Measurements from ENCODE around the gene SLC16A5.
A peak's percentile ranks its signal among the peaks of the same experiment; 100 is the strongest.

Gene SLC16A5

DNA sequence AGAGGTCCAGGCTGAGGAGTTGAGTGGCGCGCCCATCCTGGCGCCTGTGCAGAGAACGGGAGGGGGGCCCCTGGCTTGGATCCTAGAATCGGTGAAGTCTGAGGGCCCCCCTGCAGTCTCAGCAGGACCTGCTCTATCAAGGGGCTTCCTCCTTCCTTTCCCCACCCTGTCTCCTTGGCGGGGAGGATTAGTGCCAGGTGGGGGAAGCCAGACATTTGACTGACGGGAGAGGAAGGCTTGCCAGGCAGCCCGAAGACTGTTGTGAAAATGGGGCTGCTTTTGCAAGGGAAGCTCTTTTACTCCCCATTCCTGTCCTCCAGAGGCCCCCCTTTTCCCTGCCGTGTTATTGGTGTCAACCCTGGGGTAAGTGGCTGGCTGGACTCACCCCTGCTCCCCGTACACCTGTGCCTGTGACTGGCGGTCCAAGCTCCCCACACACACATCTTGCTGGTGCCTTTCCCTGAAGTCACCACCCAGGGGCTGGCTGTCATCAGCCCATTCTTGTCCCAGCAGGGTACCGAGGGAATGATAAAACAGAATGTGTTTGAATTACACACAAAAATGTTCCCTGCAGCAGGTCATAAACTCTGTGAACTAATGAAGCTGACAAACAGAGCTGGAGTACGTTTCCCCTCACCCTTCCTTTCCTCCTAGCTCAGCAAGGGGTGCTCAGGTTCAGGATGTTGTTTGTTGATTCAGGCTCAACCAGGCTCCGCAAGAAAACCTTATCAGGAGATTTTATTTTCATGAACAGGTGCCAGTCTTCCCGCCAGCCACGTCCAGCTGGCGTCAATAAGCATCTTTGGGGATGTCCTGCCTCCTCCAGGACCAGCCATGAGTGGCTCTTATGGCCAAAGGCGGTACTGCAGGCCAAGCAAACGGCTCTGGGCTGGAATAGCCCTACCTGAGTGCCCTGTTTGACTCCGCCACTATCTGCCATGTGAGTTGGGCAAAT lies 17.6 kb downstream of the SLC16A5 start:
- H3K4me3 ChIP-seq (ENCODE audit: control insufficient read depth, low read depth, low read length) = no peak overlapping the region
- no peak for DNase-seq (ENCODE audit: low read depth)
- TF ChIP-seq, protein P1, sequence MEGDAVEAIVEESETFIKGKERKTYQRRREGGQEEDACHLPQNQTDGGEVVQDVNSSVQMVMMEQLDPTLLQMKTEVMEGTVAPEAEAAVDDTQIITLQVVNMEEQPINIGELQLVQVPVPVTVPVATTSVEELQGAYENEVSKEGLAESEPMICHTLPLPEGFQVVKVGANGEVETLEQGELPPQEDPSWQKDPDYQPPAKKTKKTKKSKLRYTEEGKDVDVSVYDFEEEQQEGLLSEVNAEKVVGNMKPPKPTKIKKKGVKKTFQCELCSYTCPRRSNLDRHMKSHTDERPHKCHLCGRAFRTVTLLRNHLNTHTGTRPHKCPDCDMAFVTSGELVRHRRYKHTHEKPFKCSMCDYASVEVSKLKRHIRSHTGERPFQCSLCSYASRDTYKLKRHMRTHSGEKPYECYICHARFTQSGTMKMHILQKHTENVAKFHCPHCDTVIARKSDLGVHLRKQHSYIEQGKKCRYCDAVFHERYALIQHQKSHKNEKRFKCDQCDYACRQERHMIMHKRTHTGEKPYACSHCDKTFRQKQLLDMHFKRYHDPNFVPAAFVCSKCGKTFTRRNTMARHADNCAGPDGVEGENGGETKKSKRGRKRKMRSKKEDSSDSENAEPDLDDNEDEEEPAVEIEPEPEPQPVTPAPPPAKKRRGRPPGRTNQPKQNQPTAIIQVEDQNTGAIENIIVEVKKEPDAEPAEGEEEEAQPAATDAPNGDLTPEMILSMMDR (IDR thresholded peaks at IDR 0.05; ENCODE audit: control insufficient read depth, insufficient read depth, low read depth, low read length, missing control alignments) = peak; percentile 67

- TF ChIP-seq, protein P1 (IDR thresholded peaks at IDR 0.05; ENCODE audit: control insufficient read depth, insufficient read depth, low read depth, low read length, missing control alignments) = no peak
- no peak overlapping the region for H3K4me3 ChIP-seq (ENCODE audit: control insufficient read depth, low read depth, low read length)
- no peak for DNase-seq (ENCODE audit: low read depth)
These were observed 20.4 kb downstream of the SLC16A5 start for GRCh38 chr17:75108193-75108592.

- peak overlapping the region; percentile 72 for H3K4me3 ChIP-seq (ENCODE audit: control insufficient read depth, low read depth, low read length)
- TF ChIP-seq, protein P1 (IDR thresholded peaks at IDR 0.05; ENCODE audit: control insufficient read depth, insufficient read depth, low read depth, low read length, missing control alignments) = no peak
- no peak for DNase-seq (ENCODE audit: low read depth)
These were observed 21.3 kb downstream of the SLC16A5 start for GRCh38 chr17:75109046-75109406.

DNA sequence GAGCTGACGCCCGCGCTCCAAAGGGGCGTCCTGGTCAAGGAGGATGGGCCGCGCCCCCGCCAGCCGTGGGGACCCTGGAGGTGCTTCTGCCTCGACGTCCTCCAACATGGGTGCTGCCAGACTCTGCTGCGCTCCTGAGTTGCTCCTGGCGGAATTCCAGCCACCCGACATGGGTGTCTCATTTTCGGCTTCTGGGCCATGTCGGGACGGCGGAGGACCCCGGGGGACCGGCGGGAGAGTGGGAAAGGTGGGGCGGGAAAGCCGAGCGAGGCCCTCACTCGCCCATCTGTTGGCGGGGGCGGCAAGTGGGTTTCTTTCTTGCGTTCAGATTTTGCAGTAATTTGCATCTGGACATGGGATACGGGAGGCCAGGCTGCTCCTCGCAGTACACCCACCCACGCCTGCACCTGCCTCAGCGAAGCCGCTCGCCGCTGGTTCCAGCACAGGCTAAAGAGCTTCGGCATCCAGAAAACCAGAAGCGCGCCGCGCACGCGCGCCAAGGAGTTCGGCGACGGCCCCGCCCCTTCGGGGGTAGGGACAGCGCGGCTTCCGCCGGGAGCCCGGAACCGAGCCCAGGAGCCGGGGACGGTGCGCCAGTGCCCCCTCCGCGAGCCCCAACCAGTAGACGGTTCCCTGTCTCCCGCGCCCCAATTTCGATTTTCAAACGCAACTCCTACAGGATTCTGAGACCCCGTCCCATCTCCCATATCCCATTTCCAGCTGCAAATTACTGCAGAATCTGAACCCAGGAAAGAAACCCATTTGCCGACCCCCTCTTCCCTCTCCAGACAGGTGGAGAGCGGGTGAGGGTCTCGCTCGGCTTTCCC lies 21.9 kb downstream of the SLC16A5 start, which contains the start of gene ARMC7:
Gene ARMC7, plus strand, starts transcription at position 563 of the 827 bp plus-strand sequence. CDS start 320 bp downstream, outside the sequence.
- peak within 1 kb of the TSS; percentile 72 for H3K4me3 ChIP-seq (ENCODE audit: control insufficient read depth, low read depth, low read length)
- TF ChIP-seq, protein P1 (IDR thresholded peaks at IDR 0.05; ENCODE audit: control insufficient read depth, insufficient read depth, low read depth, low read length, missing control alignments) = no peak
- no peak for DNase-seq (ENCODE audit: low read depth)

DNA sequence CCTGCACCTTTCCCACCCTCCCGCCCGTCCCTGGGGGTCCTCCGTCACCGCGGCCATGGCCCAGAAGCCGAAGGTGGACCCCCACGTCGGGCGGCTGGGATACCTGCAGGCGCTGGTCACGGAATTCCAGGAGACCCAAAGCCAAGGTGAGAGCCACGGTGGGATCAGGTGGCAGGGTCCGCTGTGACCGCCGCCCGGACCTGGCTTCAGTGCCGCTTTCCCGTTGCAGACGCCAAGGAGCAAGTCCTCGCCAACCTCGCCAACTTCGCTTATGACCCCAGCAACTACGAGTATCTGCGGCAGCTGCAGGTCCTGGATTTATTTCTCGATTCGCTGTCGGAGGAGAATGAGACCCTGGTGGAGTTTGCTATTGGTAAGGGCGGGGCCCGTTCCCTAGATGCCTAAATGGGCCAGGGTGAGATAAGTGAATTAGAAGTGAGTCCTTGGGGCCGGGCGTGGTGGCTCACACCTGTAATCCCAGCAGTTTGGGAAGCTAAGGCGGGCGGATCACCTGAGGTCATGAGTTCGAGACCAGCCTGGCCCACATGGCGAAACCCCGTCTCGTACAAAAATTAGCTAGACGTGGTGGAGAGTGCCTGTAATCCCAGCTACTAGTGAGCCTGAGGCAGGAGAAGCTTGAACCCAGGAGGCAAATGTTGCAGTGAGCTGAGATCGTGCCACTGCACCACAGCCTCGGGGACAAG lies 22.6 kb downstream of the SLC16A5 start:
- no peak for DNase-seq (ENCODE audit: low read depth)
- peak overlapping the region; percentile 72 for H3K4me3 ChIP-seq (ENCODE audit: control insufficient read depth, low read depth, low read length)
- TF ChIP-seq, protein P1 (IDR thresholded peaks at IDR 0.05; ENCODE audit: control insufficient read depth, insufficient read depth, low read depth, low read length, missing control alignments) = no peak

DNA sequence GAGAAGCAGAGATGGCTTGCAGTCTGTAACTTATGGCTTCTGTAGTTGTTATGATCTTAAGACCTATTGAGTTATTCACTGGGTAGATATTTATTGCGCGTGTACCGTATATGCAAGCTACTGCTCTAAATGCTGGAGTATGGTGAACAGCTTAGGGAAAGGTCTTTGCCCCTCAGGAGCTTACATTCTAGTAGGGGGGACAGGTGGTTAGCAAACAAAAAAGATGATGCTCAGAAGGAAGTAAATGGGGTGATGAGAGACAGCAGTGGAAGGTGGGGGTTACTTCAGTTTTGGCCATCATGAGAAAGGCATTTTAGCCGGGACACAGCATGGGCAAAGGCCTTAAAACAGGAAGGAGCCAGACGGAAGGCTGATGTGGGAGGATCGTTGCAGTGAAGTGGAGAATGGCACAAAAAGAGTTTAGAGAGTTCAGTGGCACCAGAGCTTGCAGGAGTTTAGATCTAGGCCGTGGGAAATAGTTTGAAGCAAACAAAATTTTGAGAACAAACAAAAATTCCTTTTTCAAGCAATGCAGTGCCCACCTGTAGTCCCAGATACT lies 24.1 kb downstream of the SLC16A5 start:
- TF ChIP-seq, protein P1 (IDR thresholded peaks at IDR 0.05; ENCODE audit: control insufficient read depth, insufficient read depth, low read depth, low read length, missing control alignments) = no peak
- no peak for DNase-seq (ENCODE audit: low read depth)
- H3K4me3 ChIP-seq (ENCODE audit: control insufficient read depth, low read depth, low read length) = no peak overlapping the region
